Trophoblast cell (in vitro differentiated cells and primary cell): ENCODE measurements around the gene UQCR10.
A peak's percentile ranks its signal among the peaks of the same experiment; 100 is the strongest.

Source experiments
- DNase-seq, 2 donors: peaks; one replicate each; pipeline ENCODE4 v3.0.0-alpha.2; 2016
- H2AFZ ChIP-seq: 2 replicates; pipeline ENCODE4 v1.6.1; 2013; ENCODE audit warnings: low read length, moderate library complexity, mild to moderate bottlenecking; ENCODE audit not compliant: insufficient read depth, poor library complexity
- H2AK5ac ChIP-seq: 2 replicates; pipeline ENCODE4 v1.6.1; 2013; ENCODE audit warnings: mild to moderate bottlenecking, low read length
- H2BK120ac ChIP-seq: 2 replicates; pipeline ENCODE4 v1.6.1; 2013; ENCODE audit warnings: low read length, mild to moderate bottlenecking, moderate library complexity; ENCODE audit not compliant: insufficient read depth, poor library complexity
- H2BK12ac ChIP-seq: 2 replicates; pipeline ENCODE4 v1.6.1; 2013; ENCODE audit warnings: mild to moderate bottlenecking, low read length, moderate library complexity
- H2BK5ac ChIP-seq: 2 replicates; pipeline ENCODE4 v1.6.1; 2013; ENCODE audit warnings: low read length, low read depth, moderate library complexity, mild to moderate bottlenecking; ENCODE audit not compliant: poor library complexity
- H3K14ac ChIP-seq: 2 replicates; pipeline ENCODE4 v1.6.1; 2013; ENCODE audit warnings: mild to moderate bottlenecking, low read length
- H3K18ac ChIP-seq: 2 replicates; pipeline ENCODE4 v1.6.1; 2013; ENCODE audit warnings: mild to moderate bottlenecking, low read length
- H3K23ac ChIP-seq: 2 replicates; pipeline ENCODE4 v1.6.1; 2013; ENCODE audit warnings: low read length
- H3K27ac ChIP-seq: 2 replicates; pipeline ENCODE4 v1.5.1; 2013; ENCODE audit warnings: low read depth, mild to moderate bottlenecking, inconsistent platforms, low read length, moderate library complexity
- H3K27me3 ChIP-seq: 2 replicates; pipeline ENCODE4 v1.6.1; 2013; ENCODE audit warnings: inconsistent platforms, mild to moderate bottlenecking, low read length, moderate library complexity; ENCODE audit not compliant: insufficient read depth
- H3K36me3 ChIP-seq, 2 experiments: 1 replicate in 1 of 2; 2 replicates in 1 of 2; pipeline ENCODE4 v1.6.1; 2013; ENCODE audit warnings: low read length in 2 of 2, mild to moderate bottlenecking in 2 of 2, moderate library complexity in 1 of 2; ENCODE audit not compliant: insufficient read depth in 2 of 2, control insufficient read depth in 1 of 2
- H3K4ac ChIP-seq: 2 replicates; pipeline ENCODE4 v1.6.1; 2013; ENCODE audit warnings: low read depth, mild to moderate bottlenecking, low read length, moderate library complexity
- H3K4me1 ChIP-seq, 2 experiments: 1 replicate in 1 of 2; 2 replicates in 1 of 2; pipeline ENCODE4 v1.6.1; 2013; ENCODE audit warnings: low read length in 2 of 2, mild to moderate bottlenecking in 2 of 2, moderate library complexity in 1 of 2; ENCODE audit not compliant: insufficient read depth in 2 of 2, control insufficient read depth in 1 of 2
- H3K4me2 ChIP-seq: 2 replicates; pipeline ENCODE4 v1.6.1; 2013; ENCODE audit warnings: inconsistent platforms, mild to moderate bottlenecking, low read length, moderate library complexity
- H3K4me3 ChIP-seq: 2 replicates; pipeline ENCODE4 v1.5.1; 2013; ENCODE audit warnings: mild to moderate bottlenecking, low read depth, low read length, inconsistent platforms
- H3K79me1 ChIP-seq: one replicate; pipeline ENCODE4 v1.6.1; 2013; ENCODE audit warnings: low read length
- H3K79me2 ChIP-seq: 2 replicates; pipeline ENCODE4 v1.6.1; 2013; ENCODE audit warnings: low read length, mild to moderate bottlenecking; ENCODE audit not compliant: control insufficient read depth, insufficient read depth, poor library complexity
- H3K9ac ChIP-seq: 2 replicates; pipeline ENCODE4 v1.6.1; 2013; ENCODE audit warnings: mild to moderate bottlenecking, low read length
- H3K9me3 ChIP-seq: 2 replicates; pipeline ENCODE4 v1.6.1; 2013; ENCODE audit warnings: low read depth, mild to moderate bottlenecking, control low read depth, inconsistent platforms, low read length; ENCODE audit not compliant: insufficient read depth
- H4K12ac ChIP-seq: 2 replicates; pipeline ENCODE4 v1.6.1; 2013; ENCODE audit warnings: low read depth, mild to moderate bottlenecking, low read length, moderate library complexity
- H4K8ac ChIP-seq: 2 replicates; pipeline ENCODE4 v1.6.1; 2013; ENCODE audit warnings: low read depth, mild to moderate bottlenecking, low read length, moderate library complexity
- H4K91ac ChIP-seq: one replicate; pipeline ENCODE4 v1.6.1; 2013; ENCODE audit warnings: low read depth, mild to moderate bottlenecking, low read length, moderate library complexity
- whole genome bisulfite sequencing: extraction: QIAGEN DNeasy Blood & Tissue Kit; methylation state at CpG from one replicate; pipeline ENCODE4 v1.1.7; 2013; ENCODE audit warnings: missing lambda C conversion rate; ENCODE audit not compliant: insufficient read length, insufficient coverage; ENCODE audit errors: extremely low coverage; 5-methylcytosine and 5-hydroxymethylcytosine counted together

The UQCR10 gene

GRCh38 chr22:29798318-29798717 lies 31.1 kb downstream of the UQCR10 start:
- H3K27ac ChIP-seq: peak overlapping the region; percentile 94
- peak overlapping the region; percentile 69 for H3K14ac ChIP-seq
- H4K12ac ChIP-seq: no peak overlapping the region
- H2BK5ac ChIP-seq: peak overlapping the region; percentile 70
- peak overlapping the region; percentile 44 for H3K4ac ChIP-seq
- no peak overlapping the region for H3K4me3 ChIP-seq
- H4K91ac ChIP-seq: peak overlapping the region; percentile 92
- no peak for DNase-seq
- H2BK120ac ChIP-seq: peak overlapping the region; percentile 86
- no peak overlapping the region for H3K23ac ChIP-seq
- H3K79me1 ChIP-seq: peaks cover 43% of the 10 kb centered on the region
- H3K18ac ChIP-seq: peak overlapping the region; percentile 47
- no peaks in the 10 kb centered on the region for H3K27me3 ChIP-seq
- no peak overlapping the region for H3K9ac ChIP-seq
- peaks cover 54 to 64% of the 10 kb centered on the region in 2 experiments for H3K4me1 ChIP-seq
- no CpG with 5 or more reads among the region's 6 CpGs for WGBS
- no peak overlapping the region for H3K4me2 ChIP-seq
- peaks cover 20 to 21% of the 10 kb centered on the region in 2 experiments for H3K36me3 ChIP-seq
- peak overlapping the region; percentile 49 for H4K8ac ChIP-seq
- no peak overlapping the region for H2AFZ ChIP-seq
- peaks cover 5% of the 10 kb centered on the region for H3K79me2 ChIP-seq
- H2AK5ac ChIP-seq: peak overlapping the region; percentile 44
- no peaks in the 10 kb centered on the region for H3K9me3 ChIP-seq
- H2BK12ac ChIP-seq: peak overlapping the region; percentile 71

- WGBS: no CpG with 5 or more reads among the region's 2 CpGs
- Histone ChIP-seq H3K27ac (peak overlapping the region; percentile 94), H2BK5ac (peak overlapping the region; percentile 70)
Observed at GRCh38 chr22:29798801-29799200, 31.6 kb downstream of the UQCR10 start.

GRCh38 chr22:29799217-29799680 lies 32.1 kb downstream of the UQCR10 start:
- Histone ChIP-seq H4K12ac (peak overlapping the region; percentile 22), H3K36me3 (peaks cover 23 to 27% of the 10 kb centered on the region in 2 experiments), H3K4me1 (peaks cover 54 to 66% of the 10 kb centered on the region in 2 experiments), H4K8ac (peak overlapping the region; percentile 63), H4K91ac (peak overlapping the region; percentile 92), H3K23ac (no peak overlapping the region), H3K4me3 (no peak overlapping the region), H3K27me3 (no peaks in the 10 kb centered on the region), H2BK5ac (peak overlapping the region; percentile 70), H3K4me2 (peak overlapping the region; percentile 50), H3K14ac (peak overlapping the region; percentile 69), H2BK120ac (peak overlapping the region; percentile 85), H3K79me2 (peaks cover 5% of the 10 kb centered on the region), H3K27ac (peak overlapping the region; percentile 94), H2AK5ac (peak overlapping the region; percentile 44), H3K4ac (peak overlapping the region; percentile 40), H3K9me3 (no peaks in the 10 kb centered on the region), H3K79me1 (peaks cover 43% of the 10 kb centered on the region), H2AFZ (peak overlapping the region; percentile 58), H3K9ac (no peak overlapping the region), H2BK12ac (peak overlapping the region; percentile 97), H3K18ac (peak overlapping the region; percentile 36)
- DNase-seq: peak; percentile 95 to 96
- no CpG with 5 or more reads among the region's 8 CpGs for WGBS

More at GRCh38 chr22:29798801-29799200, 31.6 kb downstream of the UQCR10 start:
- H3K27me3 ChIP-seq: no peaks in the 10 kb centered on the region
- peak overlapping the region; percentile 40 for H3K4ac ChIP-seq
- peak overlapping the region; percentile 44 for H2AK5ac ChIP-seq
- peak overlapping the region; percentile 14 for H3K23ac ChIP-seq
- peaks cover 19 to 23% of the 10 kb centered on the region in 2 experiments for H3K36me3 ChIP-seq
- peak overlapping the region; percentile 36 for H3K18ac ChIP-seq
- H3K4me3 ChIP-seq: no peak overlapping the region
- H2BK12ac ChIP-seq: peak overlapping the region; percentile 71
- peak overlapping the region; percentile 83 for H2BK120ac ChIP-seq
- no peaks in the 10 kb centered on the region for H3K9me3 ChIP-seq
- DNase-seq: no peak
- H4K91ac ChIP-seq: peak overlapping the region; percentile 92
- peak overlapping the region; percentile 69 for H3K14ac ChIP-seq
- peak overlapping the region; percentile 58 for H2AFZ ChIP-seq
- H4K8ac ChIP-seq: peak overlapping the region; percentile 49
- H3K4me2 ChIP-seq: peak overlapping the region; percentile 50
- H3K9ac ChIP-seq: no peak overlapping the region
- peaks cover 5% of the 10 kb centered on the region for H3K79me2 ChIP-seq
- H3K4me1 ChIP-seq: peaks cover 54 to 64% of the 10 kb centered on the region in 2 experiments
- peaks cover 43% of the 10 kb centered on the region for H3K79me1 ChIP-seq
- peak overlapping the region; percentile 22 for H4K12ac ChIP-seq

- H3K4me3 ChIP-seq: no peak overlapping the region
- H3K4me2 ChIP-seq: no peak overlapping the region
- peak overlapping the region; percentile 7 for H2BK120ac ChIP-seq
- peaks cover 47 to 55% of the 10 kb centered on the region in 2 experiments for H3K4me1 ChIP-seq
- H3K14ac ChIP-seq: no peak overlapping the region
- no peak overlapping the region for H2AK5ac ChIP-seq
- H3K23ac ChIP-seq: no peak overlapping the region
- no peak for DNase-seq
- H4K91ac ChIP-seq: peak overlapping the region; percentile 46
- no peak overlapping the region for H4K8ac ChIP-seq
- H3K9ac ChIP-seq: no peak overlapping the region
- H3K27me3 ChIP-seq: no peaks in the 10 kb centered on the region
- no CpG with 5 or more reads among the region's 5 CpGs for WGBS
- peaks cover 41 to 46% of the 10 kb centered on the region in 2 experiments for H3K36me3 ChIP-seq
- peaks cover 5% of the 10 kb centered on the region for H3K79me2 ChIP-seq
- peak overlapping the region; percentile 72 for H2BK12ac ChIP-seq
- no peaks in the 10 kb centered on the region for H3K9me3 ChIP-seq
- H2AFZ ChIP-seq: no peak overlapping the region
- peaks cover 40% of the 10 kb centered on the region for H3K79me1 ChIP-seq
- H3K18ac ChIP-seq: no peak overlapping the region
- H3K27ac ChIP-seq: peak overlapping the region; percentile 31
- no peak overlapping the region for H4K12ac ChIP-seq
- no peak overlapping the region for H3K4ac ChIP-seq
- peak overlapping the region; percentile 1 for H2BK5ac ChIP-seq
Observed at GRCh38 chr22:29801153-29801552, 34.0 kb downstream of the UQCR10 start.
